ENCODE results near the gene UBE2D2.
"Not testable (repeated sequence)": the region's sequence is repeated elsewhere in the genome, so short reads cannot be mapped to it uniquely, and the experiment has no call there.

Gene UBE2D2

GRCh38 chr5:139531772-139532169 is 29.4 kb upstream of the UBE2D2 start:
- no peaks in the 10 kb centered on the region for H3K4me1 ChIP-seq (ENCODE audit: insufficient read depth, poor library complexity, severe bottlenecking)
- H3K9me3 ChIP-seq (ENCODE audit: severe bottlenecking): no peaks in the 10 kb centered on the region
- TF ChIP-seq, protein P1, sequence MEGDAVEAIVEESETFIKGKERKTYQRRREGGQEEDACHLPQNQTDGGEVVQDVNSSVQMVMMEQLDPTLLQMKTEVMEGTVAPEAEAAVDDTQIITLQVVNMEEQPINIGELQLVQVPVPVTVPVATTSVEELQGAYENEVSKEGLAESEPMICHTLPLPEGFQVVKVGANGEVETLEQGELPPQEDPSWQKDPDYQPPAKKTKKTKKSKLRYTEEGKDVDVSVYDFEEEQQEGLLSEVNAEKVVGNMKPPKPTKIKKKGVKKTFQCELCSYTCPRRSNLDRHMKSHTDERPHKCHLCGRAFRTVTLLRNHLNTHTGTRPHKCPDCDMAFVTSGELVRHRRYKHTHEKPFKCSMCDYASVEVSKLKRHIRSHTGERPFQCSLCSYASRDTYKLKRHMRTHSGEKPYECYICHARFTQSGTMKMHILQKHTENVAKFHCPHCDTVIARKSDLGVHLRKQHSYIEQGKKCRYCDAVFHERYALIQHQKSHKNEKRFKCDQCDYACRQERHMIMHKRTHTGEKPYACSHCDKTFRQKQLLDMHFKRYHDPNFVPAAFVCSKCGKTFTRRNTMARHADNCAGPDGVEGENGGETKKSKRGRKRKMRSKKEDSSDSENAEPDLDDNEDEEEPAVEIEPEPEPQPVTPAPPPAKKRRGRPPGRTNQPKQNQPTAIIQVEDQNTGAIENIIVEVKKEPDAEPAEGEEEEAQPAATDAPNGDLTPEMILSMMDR (IDR thresholded peaks at IDR 0.05; ENCODE audit: poor library complexity, severe bottlenecking): no peak
- DNase-seq (ENCODE audit: low spot score) (no peak), ATAC-seq (ENCODE audit: low read depth) (no peak)
- no peak overlapping the region for H3K4me3 ChIP-seq (ENCODE audit: severe bottlenecking)
- no peaks in the 10 kb centered on the region for H3K36me3 ChIP-seq (ENCODE audit: low read depth)
- no peak overlapping the region for H3K27ac ChIP-seq (ENCODE audit: poor library complexity, severe bottlenecking)
- H3K27me3 ChIP-seq (ENCODE audit: insufficient read depth, poor library complexity, severe bottlenecking): no peaks in the 10 kb centered on the region

- no peak overlapping the region for H3K4me3 ChIP-seq (ENCODE audit: severe bottlenecking)
- DNase-seq (ENCODE audit: low spot score) (no peak), ATAC-seq (ENCODE audit: low read depth) (no peak)
- no peak overlapping the region for H3K27ac ChIP-seq (ENCODE audit: poor library complexity, severe bottlenecking)
- TF ChIP-seq, protein P1 (IDR thresholded peaks at IDR 0.05; ENCODE audit: poor library complexity, severe bottlenecking): no peak
- H3K9me3 ChIP-seq (ENCODE audit: severe bottlenecking): no peaks in the 10 kb centered on the region
- no peaks in the 10 kb centered on the region for H3K36me3 ChIP-seq (ENCODE audit: low read depth)
- H3K27me3 ChIP-seq (ENCODE audit: insufficient read depth, poor library complexity, severe bottlenecking): no peaks in the 10 kb centered on the region
- H3K4me1 ChIP-seq (ENCODE audit: insufficient read depth, poor library complexity, severe bottlenecking): no peaks in the 10 kb centered on the region
Observed at GRCh38 chr5:139543423-139543991, 17.6 kb upstream of the UBE2D2 start.

DNA sequence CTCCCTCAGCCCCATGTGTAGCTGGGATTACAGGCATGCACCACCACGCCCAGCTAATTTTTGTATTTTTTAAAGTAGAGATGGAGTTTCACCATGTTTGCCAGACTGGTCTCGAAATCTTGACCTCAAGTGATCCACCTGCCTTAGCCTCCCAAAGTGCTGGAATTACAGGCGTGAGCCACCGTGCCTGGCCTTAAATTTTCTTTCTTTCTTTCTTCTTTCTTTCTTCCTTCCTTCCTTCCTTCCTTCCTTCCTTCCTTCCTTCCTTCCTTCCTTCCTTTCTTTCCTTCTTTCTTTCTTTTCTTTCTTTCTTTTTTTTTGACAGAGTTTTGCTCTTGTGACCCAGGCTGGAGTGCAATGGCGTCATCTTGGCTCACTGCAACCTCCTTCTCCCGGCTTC is 14.5 kb upstream of the UBE2D2 start:
- not testable (repeated sequence) for H3K4me3 ChIP-seq (ENCODE audit: severe bottlenecking); H3K4me1 ChIP-seq (ENCODE audit: insufficient read depth, poor library complexity, severe bottlenecking); DNase-seq (ENCODE audit: low spot score); H3K36me3 ChIP-seq (ENCODE audit: low read depth); H3K27me3 ChIP-seq (ENCODE audit: insufficient read depth, poor library complexity, severe bottlenecking); H3K9me3 ChIP-seq (ENCODE audit: severe bottlenecking); H3K27ac ChIP-seq (ENCODE audit: poor library complexity, severe bottlenecking); ATAC-seq (ENCODE audit: low read depth)

- no peak for ATAC-seq (ENCODE audit: low read depth)
- Histone ChIP-seq H3K36me3 (ENCODE audit: low read depth) (no peaks in the 10 kb centered on the region), H3K4me1 (ENCODE audit: insufficient read depth, poor library complexity, severe bottlenecking) (no peaks in the 10 kb centered on the region), H3K27me3 (ENCODE audit: insufficient read depth, poor library complexity, severe bottlenecking) (no peaks in the 10 kb centered on the region), H3K4me3 (ENCODE audit: severe bottlenecking) (no peak overlapping the region), H3K9me3 (ENCODE audit: severe bottlenecking) (peaks cover 1% of the 10 kb centered on the region), H3K27ac (ENCODE audit: poor library complexity, severe bottlenecking) (no peak overlapping the region)
- DNase-seq (ENCODE audit: low spot score): no peak
- TF ChIP-seq, protein P1 (IDR thresholded peaks at IDR 0.05; ENCODE audit: poor library complexity, severe bottlenecking): no peak
Observed at GRCh38 chr5:139549162-139549894, 11.8 kb upstream of the UBE2D2 start.

- ATAC-seq (ENCODE audit: low read depth); DNase-seq (ENCODE audit: low spot score); H3K27ac ChIP-seq (ENCODE audit: poor library complexity, severe bottlenecking): not testable (repeated sequence)
Observed at GRCh38 chr5:139550051-139550872, 10.9 kb upstream of the UBE2D2 start.

More at GRCh38 chr5:139550051-139550872, 10.9 kb upstream of the UBE2D2 start:
- not testable (repeated sequence) for H3K4me3 ChIP-seq (ENCODE audit: severe bottlenecking); H3K27me3 ChIP-seq (ENCODE audit: insufficient read depth, poor library complexity, severe bottlenecking); H3K36me3 ChIP-seq (ENCODE audit: low read depth); H3K9me3 ChIP-seq (ENCODE audit: severe bottlenecking); H3K4me1 ChIP-seq (ENCODE audit: insufficient read depth, poor library complexity, severe bottlenecking)

Data from RWPE2 (cell line).